Gastroesophageal sphincter (tissue), 4 donors: ENCODE measurements around the gene SHISA6. TPM values are rescaled to one million over a fixed set of nuclear protein-coding genes. Genes with fewer than 3 reads are reported as not detected.

Experiments used
- ATAC-seq: fragments of 150-250 bp; one replicate; pipeline ENCODE4 v1.9.1; 2016; ENCODE audit warnings: mild to moderate bottlenecking, moderate library complexity
- H3K27ac ChIP-seq, 4 donors: fragments of 200-600 bp; sonication (generic) in 3 of 4; 1 replicate in 3 of 4; 2 replicates in 1 of 4; pipeline ENCODE4 v1.5.1; 2016 to 2019
- H3K27me3 ChIP-seq: fragments of 200-600 bp; sonication (generic); one replicate; pipeline ENCODE4 v1.5.1; 2019
- H3K36me3 ChIP-seq, 2 donors: fragments of 200-600 bp; sonication (generic); one replicate each; pipeline ENCODE4 v1.5.1; 2019; ENCODE audit warnings: control low read depth in 1 of 2
- H3K4me1 ChIP-seq, 3 donors: fragments of 200-600 bp; sonication (generic); 1 replicate in 2 of 3; 2 replicates in 1 of 3; pipeline ENCODE4 v1.5.1; 2016 to 2019; ENCODE audit warnings: control low read depth in 2 of 3
- H3K4me3 ChIP-seq, 2 donors: fragments of 200-600 bp; sonication (generic); one replicate each; pipeline ENCODE4 v1.5.1; 2019; ENCODE audit warnings: mild to moderate bottlenecking in 1 of 2, moderate library complexity in 1 of 2
- H3K9me3 ChIP-seq, 3 donors: fragments of 200-600 bp; sonication (generic); one replicate each; pipeline ENCODE4 v1.5.1; 2017 to 2019; ENCODE audit warnings: control low read depth in 2 of 3
- CTCF ChIP-seq, 4 experiments: fragments of 200-600 bp in 2 of 4; fragments of 450-650 bp in 2 of 4; sonication (generic) in 1 of 4; IDR thresholded peaks; one replicate each; pipeline ENCODE4 v1.5.1; 2017 to 2019; ENCODE audit warnings: antibody characterized with exemption in 4 of 4, mild to moderate bottlenecking in 2 of 4, moderate library complexity in 2 of 4
- EP300 ChIP-seq: sonication (generic); formaldehyde crosslinking; IDR thresholded peaks from one replicate; pipeline ENCODE4 v1.6.1; 2017; ENCODE audit warnings: antibody characterized with exemption, mild to moderate bottlenecking
- POLR2A ChIP-seq, 2 donors: fragments of 450-650 bp; IDR thresholded peaks; one replicate each; pipeline ENCODE4 v1.6.1; 2017; ENCODE audit warnings: antibody characterized with exemption in 2 of 2, mild to moderate bottlenecking in 2 of 2, moderate library complexity in 1 of 2
- POLR2AphosphoS5 ChIP-seq: sonication (generic); formaldehyde crosslinking; IDR thresholded peaks from one replicate; pipeline ENCODE4 v1.6.1; 2017; ENCODE audit warnings: antibody characterized with exemption
- WGBS, 2 donors: methylation state at CpG; one replicate each; pipeline ENCODE4 v1.1.5; 2018; ENCODE audit warnings: low coverage in 1 of 2; 5-methylcytosine and 5-hydroxymethylcytosine counted together
- total RNA-seq, 4 donors: library from RNA; depleted of rRNA; stranded (reverse); fragments of >200 nt; gene quantifications; one replicate each; pipeline ENCODE4 v1.1.0, GENCODE V29; 2016

The SHISA6 gene
- total RNA-seq, 4 donors from 2014 or later, result 0.31 to 1.5 (median 0.90) TPM

GRCh38 chr17:11601661-11602060, 360.6 kb downstream of the SHISA6 start:
- H3K27ac ChIP-seq, result no peak overlapping the region
- no peaks in the 10 kb centered on the region for H3K27me3 ChIP-seq
- TF ChIP-seq POLR2AphosphoS5, result no peak
- TF ChIP-seq CTCF (IDR thresholded peaks at IDR 0.05), result no peak
- TF ChIP-seq EP300, result no peak
- TF ChIP-seq POLR2A (IDR thresholded peaks at IDR 0.05), result no peak
- ATAC-seq, result no peak
- H3K4me1 ChIP-seq, result peaks cover 0 to 20% (median 0%) of the 10 kb centered on the region in 3 donors
- no peaks in the 10 kb centered on the region for H3K9me3 ChIP-seq
- H3K36me3 ChIP-seq, result no peaks in the 10 kb centered on the region
- no peak overlapping the region for H3K4me3 ChIP-seq
- 69 to 85% methylated on average over 5 of the region's 5 CpGs for WGBS, 2 donors

DNA sequence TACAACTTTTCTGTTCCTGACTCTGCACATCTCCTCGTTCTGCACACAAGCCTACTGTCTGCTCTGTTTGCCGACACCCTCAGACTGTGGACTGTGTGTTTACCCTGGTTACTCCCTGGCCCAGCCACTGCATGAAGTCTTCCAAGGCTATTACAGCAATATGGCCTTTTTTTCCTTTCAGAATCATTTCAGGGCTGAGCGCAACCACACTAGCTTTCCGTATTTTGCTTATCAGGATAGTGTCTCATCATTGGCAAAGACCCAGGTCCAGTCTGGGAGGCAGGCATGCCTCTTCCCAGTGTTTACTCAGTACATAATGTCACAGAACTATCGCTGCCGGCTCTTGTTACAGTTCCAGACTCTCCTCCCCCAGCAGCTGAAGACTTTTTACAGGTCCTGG, 367.4 kb downstream of the SHISA6 start:
- Histone ChIP-seq H3K4me3 (no peak overlapping the region), H3K36me3 (no peaks in the 10 kb centered on the region), H3K27me3 (peaks cover 3% of the 10 kb centered on the region), H3K4me1 (peaks cover 0 to 12% (median 0%) of the 10 kb centered on the region in 3 donors), H3K9me3 (no peaks in the 10 kb centered on the region), H3K27ac (peak overlapping the region in 3 of 4 donors; percentile 18 to 28 (median 23))
- peak; percentile 87 for ATAC-seq
- WGBS, 2 donors, result 5 to 15% methylated on average over 4 to 6 of the region's 6 CpGs
- no peak for TF ChIP-seq POLR2AphosphoS5
- TF ChIP-seq CTCF (IDR thresholded peaks at IDR 0.05), result no peak
- TF ChIP-seq EP300, result no peak
- TF ChIP-seq POLR2A (IDR thresholded peaks at IDR 0.05), result no peak

DNA sequence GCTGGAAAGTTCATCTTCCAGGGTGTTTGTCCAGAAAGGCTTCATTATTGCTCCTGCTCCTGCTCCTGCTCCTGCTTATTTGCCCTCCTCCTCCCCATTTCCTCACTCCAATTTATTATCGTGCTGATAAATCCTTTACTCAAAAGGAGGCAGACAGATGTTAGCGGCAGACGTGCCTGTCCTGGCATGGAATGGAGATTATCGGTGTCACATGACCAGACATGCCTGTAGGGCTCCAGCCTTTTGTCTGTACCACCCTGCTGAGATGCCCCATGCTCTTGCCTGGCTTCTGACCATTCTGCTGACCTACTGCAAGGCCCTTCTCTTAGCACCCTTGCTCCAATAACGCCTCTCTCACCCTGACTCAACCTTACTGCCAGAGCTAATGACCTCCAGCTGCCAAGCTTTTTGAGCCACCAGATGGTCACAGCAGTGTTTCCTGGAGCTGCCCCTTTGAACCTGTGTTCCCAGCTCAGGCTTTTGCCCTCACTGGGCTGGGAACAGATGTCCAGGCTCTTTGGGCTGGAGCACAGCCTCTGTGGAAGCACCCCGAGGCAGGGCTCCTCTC, 370.1 kb downstream of the SHISA6 start:
- Histone ChIP-seq H3K27me3 (peaks cover 3% of the 10 kb centered on the region), H3K9me3 (no peaks in the 10 kb centered on the region), H3K4me3 (no peak overlapping the region), H3K4me1 (peaks cover 0 to 12% (median 0%) of the 10 kb centered on the region in 3 donors), H3K27ac (no peak overlapping the region), H3K36me3 (no peaks in the 10 kb centered on the region)
- 40 to 52% methylated on average over 3 to 6 of the region's 6 CpGs for whole genome bisulfite sequencing, 2 donors
- TF ChIP-seq POLR2A (IDR thresholded peaks at IDR 0.05), result no peak
- no peak for TF ChIP-seq EP300
- no peak for TF ChIP-seq POLR2AphosphoS5
- TF ChIP-seq CTCF (IDR thresholded peaks at IDR 0.05), result no peak
- ATAC-seq, result no peak

DNA sequence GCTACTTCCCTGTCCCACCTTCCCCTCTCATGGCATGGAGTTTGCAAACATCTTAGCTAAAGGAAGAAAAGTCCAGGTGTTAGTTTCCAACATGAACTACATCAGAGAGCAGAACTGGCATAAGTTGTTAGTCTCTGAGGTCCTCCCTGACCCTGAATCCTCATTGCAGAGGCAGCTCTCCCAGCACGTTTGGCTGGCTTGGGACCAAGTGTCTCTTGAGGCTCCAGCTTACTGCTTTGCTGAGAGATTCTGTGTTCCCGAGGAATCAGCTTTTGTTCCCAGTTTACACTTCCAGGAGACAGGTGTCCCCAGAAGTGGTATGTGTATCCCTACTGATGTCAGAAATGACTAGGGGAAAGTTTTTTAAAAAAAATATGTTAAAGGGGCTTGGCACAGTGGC, 371.9 kb downstream of the SHISA6 start:
- Histone ChIP-seq H3K4me3 (no peak overlapping the region), H3K36me3 (no peaks in the 10 kb centered on the region), H3K27me3 (peaks cover 16% of the 10 kb centered on the region), H3K4me1 (peaks cover 0 to 11% (median 0%) of the 10 kb centered on the region in 3 donors), H3K27ac (no peak overlapping the region), H3K9me3 (no peaks in the 10 kb centered on the region)
- WGBS, 2 donors, result 0 to 14% methylated on average over 1 of the region's 2 CpGs
- no peak for ATAC-seq
- no peak for TF ChIP-seq POLR2A (IDR thresholded peaks at IDR 0.05)
- no peak for TF ChIP-seq EP300
- no peak for TF ChIP-seq CTCF (IDR thresholded peaks at IDR 0.05)
- TF ChIP-seq POLR2AphosphoS5, result no peak
